Neuronal stem cell (in vitro differentiated cells): ENCODE results near the gene OTOG.

Experiments used
- DNase-seq: peaks from one replicate; pipeline ENCODE4 v3.0.0-alpha.2; 2013; ENCODE audit warnings: low spot score
- H2AFZ ChIP-seq: one replicate; pipeline ENCODE4 v1.6.1; 2013; ENCODE audit warnings: mild to moderate bottlenecking, low read length, inconsistent platforms
- H2AK5ac ChIP-seq: 2 replicates; pipeline ENCODE4 v1.6.1; 2013; ENCODE audit warnings: low read depth, mild to moderate bottlenecking, inconsistent platforms, low read length, moderate library complexity, mixed read lengths
- H2BK120ac ChIP-seq: 2 replicates; pipeline ENCODE4 v1.6.1; 2013; ENCODE audit warnings: low read depth, mild to moderate bottlenecking, inconsistent platforms, low read length, moderate library complexity, mixed read lengths
- H2BK12ac ChIP-seq: one replicate; pipeline ENCODE4 v1.6.1; 2013; ENCODE audit warnings: low read length, inconsistent platforms
- H2BK15ac ChIP-seq: 2 replicates; pipeline ENCODE4 v1.6.1; 2013; ENCODE audit warnings: mild to moderate bottlenecking, low read length, inconsistent platforms, mixed read lengths
- H2BK5ac ChIP-seq: one replicate; pipeline ENCODE4 v1.6.1; 2013; ENCODE audit warnings: inconsistent platforms, mild to moderate bottlenecking, low read length, moderate library complexity
- H3K14ac ChIP-seq: one replicate; pipeline ENCODE4 v1.6.1; 2013; ENCODE audit warnings: low read length, inconsistent platforms
- H3K18ac ChIP-seq: 2 replicates; pipeline ENCODE4 v1.6.1; 2013; ENCODE audit warnings: low read length, inconsistent platforms
- H3K23ac ChIP-seq: 2 replicates; pipeline ENCODE4 v1.6.1; 2013; ENCODE audit warnings: low read depth, mild to moderate bottlenecking, mixed read lengths, low read length, inconsistent platforms; ENCODE audit not compliant: poor library complexity
- H3K27ac ChIP-seq: replicated peaks from 3 replicates; pipeline ENCODE4 v1.5.1; 2013; ENCODE audit warnings: low read length, inconsistent platforms
- H3K27me3 ChIP-seq, 3 experiments: 2 replicates each; pipeline ENCODE4 v1.6.1; 2013; ENCODE audit warnings: low read length in 3 of 3, mild to moderate bottlenecking in 2 of 3, inconsistent platforms in 1 of 3, low read depth in 1 of 3, mixed read lengths in 1 of 3, moderate library complexity in 1 of 3; ENCODE audit not compliant: control insufficient read depth in 3 of 3, insufficient read depth in 3 of 3
- H3K36me3 ChIP-seq, 2 donors: replicated peaks in 1 of 2; 2 replicates each; pipeline ENCODE4 v1.6.1; 2013; ENCODE audit warnings: low read length in 2 of 2; ENCODE audit not compliant: control insufficient read depth in 2 of 2, insufficient read depth in 2 of 2
- H3K4ac ChIP-seq: 2 replicates; pipeline ENCODE4 v1.6.1; 2013; ENCODE audit warnings: inconsistent platforms, mild to moderate bottlenecking, low read length, moderate library complexity
- H3K4me1 ChIP-seq, 2 donors: 1 replicate in 1 of 2; 2 replicates in 1 of 2; pipeline ENCODE4 v1.6.1; 2013; ENCODE audit warnings: low read length in 2 of 2, low read depth in 1 of 2; ENCODE audit not compliant: control insufficient read depth in 2 of 2, insufficient read depth in 1 of 2
- H3K4me2 ChIP-seq: one replicate; pipeline ENCODE4 v1.6.1; 2013; ENCODE audit warnings: mild to moderate bottlenecking, low read length, inconsistent platforms; ENCODE audit not compliant: insufficient read depth, poor library complexity, severe bottlenecking
- H3K4me3 ChIP-seq, 2 donors: 2 replicates each; pipeline ENCODE4 v1.5.1; 2013; ENCODE audit warnings: low read length in 2 of 2, mild to moderate bottlenecking in 2 of 2, inconsistent platforms in 1 of 2, moderate library complexity in 1 of 2
- H3K79me1 ChIP-seq: one replicate; pipeline ENCODE4 v1.6.1; 2013; ENCODE audit warnings: low read depth, mild to moderate bottlenecking, inconsistent platforms, low read length, moderate library complexity
- H3K9ac ChIP-seq: one replicate; pipeline ENCODE4 v1.6.1; 2013; ENCODE audit warnings: mild to moderate bottlenecking, low read depth, low read length, inconsistent platforms; ENCODE audit not compliant: poor library complexity
- H3K9me3 ChIP-seq, 2 donors: replicated peaks in 1 of 2; 2 replicates each; pipeline versions ENCODE3 to v1.6.1; 2013; ENCODE audit warnings: low read length in 2 of 2, mild to moderate bottlenecking in 2 of 2, inconsistent platforms in 1 of 2, low read depth in 1 of 2, mixed read lengths in 1 of 2, moderate library complexity in 1 of 2; ENCODE audit not compliant: control insufficient read depth in 2 of 2, insufficient read depth in 1 of 2
- H4K8ac ChIP-seq: one replicate; pipeline ENCODE4 v1.6.1; 2013; ENCODE audit warnings: low read depth, mild to moderate bottlenecking, inconsistent platforms, low read length, moderate library complexity
- H4K91ac ChIP-seq: one replicate; pipeline ENCODE4 v1.6.1; 2013; ENCODE audit warnings: low read length, low read depth, mild to moderate bottlenecking, inconsistent platforms; ENCODE audit not compliant: poor library complexity
- WGBS, 2 donors: extraction: QIAGEN DNeasy Blood & Tissue Kit; methylation state at CpG; one replicate each; pipeline ENCODE4 v1.1.7; 2013; ENCODE audit warnings: missing lambda C conversion rate in 2 of 2, mixed read lengths in 1 of 2; ENCODE audit not compliant: insufficient read length in 2 of 2, insufficient replicate concordance in 1 of 2; ENCODE audit errors: extremely low coverage in 2 of 2; 5-methylcytosine and 5-hydroxymethylcytosine counted together

Gene OTOG

DNA sequence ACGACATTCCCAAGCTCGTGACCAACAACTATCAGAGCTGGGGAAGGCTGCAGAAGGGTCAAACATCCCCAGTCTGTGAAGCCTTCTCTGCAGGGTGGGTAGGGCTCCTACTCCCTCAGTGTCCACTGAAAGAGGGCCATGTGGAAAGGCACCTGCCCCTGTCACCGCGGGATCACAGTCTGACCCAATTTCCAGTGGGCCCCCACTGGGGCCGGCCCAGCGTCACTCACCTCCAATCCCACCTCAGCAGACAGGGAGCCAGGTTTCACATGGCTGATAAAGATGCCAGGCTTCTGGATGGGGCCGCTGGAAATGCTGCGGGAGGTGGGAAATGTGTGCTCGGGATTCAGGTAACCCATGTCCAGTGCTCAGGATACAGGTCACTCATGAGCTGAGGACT lies 22.8 kb upstream of the OTOG start:
- no peak overlapping the region for H3K4me3 ChIP-seq
- H2AFZ ChIP-seq, result no peak overlapping the region
- no peak overlapping the region for H2AK5ac ChIP-seq
- H3K18ac ChIP-seq, result no peak overlapping the region
- no peak overlapping the region for H3K23ac ChIP-seq
- no peaks in the 10 kb centered on the region for H3K36me3 ChIP-seq
- H4K91ac ChIP-seq, result no peak overlapping the region
- no peak for DNase-seq
- H3K79me1 ChIP-seq, result no peaks in the 10 kb centered on the region
- no peaks in the 10 kb centered on the region for H3K9me3 ChIP-seq
- no peak overlapping the region for H3K27ac ChIP-seq
- H4K8ac ChIP-seq, result no peak overlapping the region
- no peak overlapping the region for H2BK15ac ChIP-seq
- H3K4me1 ChIP-seq, result peaks cover 0 to 3% of the 10 kb centered on the region in 2 donors
- no peak overlapping the region for H2BK12ac ChIP-seq
- H2BK5ac ChIP-seq, result no peak overlapping the region
- H3K27me3 ChIP-seq, result peaks cover 0 to 33% (median 0%) of the 10 kb centered on the region in 3 experiments
- H3K14ac ChIP-seq, result no peak overlapping the region
- no CpG with 5 or more reads among the region's 9 CpGs for WGBS, 2 donors
- H2BK120ac ChIP-seq, result no peak overlapping the region
- H3K9ac ChIP-seq, result no peak overlapping the region
- H3K4me2 ChIP-seq, result no peak overlapping the region
- H3K4ac ChIP-seq, result no peak overlapping the region

DNA sequence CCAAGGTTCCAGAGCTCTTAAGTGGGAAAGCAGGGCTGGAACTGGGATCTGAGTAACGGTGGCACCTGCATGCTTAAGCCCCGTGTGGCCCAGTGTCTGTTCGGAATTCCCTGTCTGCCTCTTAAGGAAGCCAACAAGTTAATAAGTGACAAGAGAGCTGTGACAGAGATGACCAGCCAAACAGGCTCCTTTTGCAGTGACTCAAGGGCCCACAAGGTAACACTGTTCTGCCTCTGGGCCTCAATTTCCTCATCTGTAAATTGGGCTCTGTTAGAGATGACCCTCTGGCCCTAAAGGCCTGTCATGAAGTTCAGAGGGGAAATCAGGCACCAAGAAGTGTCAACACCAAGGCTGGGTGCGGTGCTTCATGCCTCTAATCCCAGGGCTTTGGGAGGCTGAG lies 21.5 kb upstream of the OTOG start:
- H3K4me3 ChIP-seq, result no peak overlapping the region
- H3K36me3 ChIP-seq, result no peaks in the 10 kb centered on the region
- no peak overlapping the region for H2BK5ac ChIP-seq
- no peak overlapping the region for H3K23ac ChIP-seq
- H4K8ac ChIP-seq, result no peak overlapping the region
- no peak overlapping the region for H2BK12ac ChIP-seq
- no peak overlapping the region for H2AK5ac ChIP-seq
- H4K91ac ChIP-seq, result no peak overlapping the region
- H3K27ac ChIP-seq, result no peak overlapping the region
- H3K9ac ChIP-seq, result no peak overlapping the region
- H3K4me1 ChIP-seq, result peaks cover 0 to 12% of the 10 kb centered on the region in 2 donors
- H2BK15ac ChIP-seq, result no peak overlapping the region
- H2BK120ac ChIP-seq, result no peak overlapping the region
- no peaks in the 10 kb centered on the region for H3K9me3 ChIP-seq
- no CpG with 5 or more reads among the region's 4 CpGs for WGBS, 2 donors
- no peaks in the 10 kb centered on the region for H3K79me1 ChIP-seq
- no peak overlapping the region for H3K14ac ChIP-seq
- no peak overlapping the region for H2AFZ ChIP-seq
- no peak overlapping the region for H3K4me2 ChIP-seq
- no peak overlapping the region for H3K18ac ChIP-seq
- DNase-seq, result no peak
- no peak overlapping the region for H3K4ac ChIP-seq
- peaks cover 0 to 42% (median 0%) of the 10 kb centered on the region in 3 experiments for H3K27me3 ChIP-seq

DNA sequence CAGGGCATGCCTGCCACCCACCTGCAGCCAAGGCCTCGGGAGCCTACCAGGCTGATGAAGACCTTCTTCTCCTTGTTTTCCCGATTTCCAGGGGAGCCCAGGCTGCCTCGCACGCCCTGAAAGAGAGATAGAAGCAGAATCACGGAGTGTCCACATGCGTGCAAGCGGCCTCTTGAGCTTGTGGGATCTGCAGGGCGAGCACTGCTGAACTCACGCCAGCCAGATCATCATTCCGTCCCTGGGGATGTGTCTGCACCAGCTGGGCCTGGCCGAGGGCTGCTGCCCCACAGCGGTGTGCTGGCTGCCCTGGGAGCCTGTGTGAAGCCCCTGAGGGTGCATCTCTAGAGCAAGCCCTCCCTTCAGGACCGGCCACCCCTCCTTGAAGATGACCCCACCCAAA lies 20.7 kb upstream of the OTOG start:
- Histone ChIP-seq H3K4me3 (no peak overlapping the region), H2BK12ac (no peak overlapping the region), H3K18ac (peak overlapping the region; percentile 66), H3K4me2 (no peak overlapping the region), H3K9ac (peak overlapping the region; percentile 34), H3K4ac (no peak overlapping the region), H4K91ac (no peak overlapping the region), H2BK5ac (peak overlapping the region; percentile 17), H3K27ac (no peak overlapping the region), H2AK5ac (peak overlapping the region; percentile 59), H3K4me1 (peaks cover 0 to 13% of the 10 kb centered on the region in 2 donors), H3K36me3 (no peaks in the 10 kb centered on the region), H3K9me3 (no peaks in the 10 kb centered on the region), H3K23ac (no peak overlapping the region), H4K8ac (peak overlapping the region; percentile 66), H2BK15ac (peak overlapping the region; percentile 52), H3K27me3 (peaks cover 0 to 43% (median 0%) of the 10 kb centered on the region in 3 experiments), H3K79me1 (no peaks in the 10 kb centered on the region), H2BK120ac (no peak overlapping the region), H2AFZ (no peak overlapping the region), H3K14ac (no peak overlapping the region)
- DNase-seq, result no peak
- no CpG with 5 or more reads among the region's 13 CpGs for WGBS, 2 donors

DNA sequence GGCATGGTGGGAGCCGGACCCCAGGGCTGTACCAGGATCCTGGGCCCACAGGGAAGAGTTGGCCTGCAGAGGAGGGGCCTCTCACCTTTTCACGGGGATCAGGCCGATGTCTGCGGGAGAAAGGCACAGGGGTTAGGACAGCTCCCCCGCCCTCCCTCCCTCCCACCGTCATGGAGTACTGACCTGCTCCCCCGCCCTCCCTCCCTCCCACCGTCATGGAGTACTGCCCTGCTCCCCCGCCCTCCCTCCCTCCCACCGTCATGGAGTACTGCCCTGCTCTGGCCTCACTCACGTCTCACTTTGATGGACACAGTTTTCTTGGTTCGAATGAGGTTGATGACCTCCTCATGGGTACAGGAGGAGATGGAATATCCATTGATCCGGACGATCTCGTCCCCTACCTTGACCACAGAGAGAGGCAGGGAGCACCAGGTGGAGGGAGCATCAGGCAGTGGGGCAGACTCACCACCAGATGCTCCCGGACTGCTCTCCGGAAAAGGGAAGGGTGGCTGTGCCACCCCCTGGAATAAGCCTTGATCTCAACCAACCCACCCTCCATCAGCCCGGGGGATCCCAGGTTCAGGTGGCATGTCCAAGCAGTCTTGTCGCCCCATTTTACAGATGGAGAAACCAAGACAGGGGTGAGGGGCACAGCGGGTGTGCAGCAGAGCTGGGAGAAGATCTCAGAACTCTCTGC lies 20.0 kb upstream of the OTOG start:
- no peak overlapping the region for H3K4ac ChIP-seq
- no peak overlapping the region for H3K27ac ChIP-seq
- no CpG with 5 or more reads among the region's 20 CpGs for WGBS, 2 donors
- no peak overlapping the region for H2BK15ac ChIP-seq
- no peaks in the 10 kb centered on the region for H3K79me1 ChIP-seq
- H3K14ac ChIP-seq, result no peak overlapping the region
- no peak overlapping the region for H3K23ac ChIP-seq
- H3K4me1 ChIP-seq, result peaks cover 0 to 13% of the 10 kb centered on the region in 2 donors
- no peaks in the 10 kb centered on the region for H3K36me3 ChIP-seq
- H2AFZ ChIP-seq, result no peak overlapping the region
- DNase-seq, result no peak
- no peak overlapping the region for H3K4me2 ChIP-seq
- H3K9ac ChIP-seq, result no peak overlapping the region
- no peaks in the 10 kb centered on the region for H3K9me3 ChIP-seq
- H4K91ac ChIP-seq, result no peak overlapping the region
- no peak overlapping the region for H3K18ac ChIP-seq
- H2BK12ac ChIP-seq, result no peak overlapping the region
- H2AK5ac ChIP-seq, result no peak overlapping the region
- H3K27me3 ChIP-seq, result peaks cover 0 to 46% (median 0%) of the 10 kb centered on the region in 3 experiments
- H2BK5ac ChIP-seq, result no peak overlapping the region
- no peak overlapping the region for H3K4me3 ChIP-seq
- no peak overlapping the region for H2BK120ac ChIP-seq
- H4K8ac ChIP-seq, result no peak overlapping the region
